Measurements from ENCODE around the gene WDR62.

The WDR62 gene

GRCh38 chr19:36054733-36055686 is at the start of gene WDR62:
TSS of gene WDR62 (plus strand) at chr19:36054897. CDS start at chr19:36054972, 75 bp downstream.
- H3K4me3 Mint-ChIP-seq = peak within 1 kb of the TSS; percentile 95 to 100 (median 96)
- H3K27ac Mint-ChIP-seq = peak within 1 kb of the TSS; percentile 91 to 99 (median 97)
- H3K9me3 Mint-ChIP-seq = no peaks in the 10 kb centered on the region
- no peaks in the 10 kb centered on the region for H3K36me3 Mint-ChIP-seq (ENCODE audit: low read depth)
- no peaks in the 10 kb centered on the region for H3K27me3 Mint-ChIP-seq (ENCODE audit: low read depth)
- peaks cover 49% of the 10 kb centered on the region for H3K4me1 Mint-ChIP-seq
- TF ChIP-seq CTCF (IDR thresholded peaks at IDR 0.05; ENCODE audit: unreplicated experiment in 3 of 3) = peak in 2 of 3 experiments; percentile 2

GRCh38 chr19:36006955-36007354 is 47.7 kb upstream of the WDR62 start:
- H3K4me3 Mint-ChIP-seq = no peak overlapping the region
- no peaks in the 10 kb centered on the region for H3K9me3 Mint-ChIP-seq
- no peak overlapping the region for H3K27ac Mint-ChIP-seq
- peaks cover 9% of the 10 kb centered on the region for H3K4me1 Mint-ChIP-seq
- TF ChIP-seq CTCF (IDR thresholded peaks at IDR 0.05; ENCODE audit: unreplicated experiment in 3 of 3) = no peak
- H3K27me3 Mint-ChIP-seq (ENCODE audit: low read depth) = peaks cover 16% of the 10 kb centered on the region
- peaks cover 9% of the 10 kb centered on the region for H3K36me3 Mint-ChIP-seq (ENCODE audit: low read depth)

- H3K27ac Mint-ChIP-seq = peak within 1 kb of the TSS; percentile 50 to 86 (median 74)
- peaks cover 16% of the 10 kb centered on the region for H3K27me3 Mint-ChIP-seq (ENCODE audit: low read depth)
- no peak for TF ChIP-seq CTCF (IDR thresholded peaks at IDR 0.05; ENCODE audit: unreplicated experiment in 3 of 3)
- peak within 1 kb of the TSS; percentile 79 to 82 (median 81) for H3K4me3 Mint-ChIP-seq
- H3K36me3 Mint-ChIP-seq (ENCODE audit: low read depth) = peaks cover 9% of the 10 kb centered on the region
- H3K9me3 Mint-ChIP-seq = no peaks in the 10 kb centered on the region
- peaks cover 12% of the 10 kb centered on the region for H3K4me1 Mint-ChIP-seq
Observed at GRCh38 chr19:36008336-36008978, 46.2 kb upstream of the WDR62 start, which contains the start of gene SYNE4. TSS of gene SYNE4 (minus strand) at chr19:36008813. CDS start at chr19:36008681, 132 bp downstream.

- Mint-ChIP-seq H3K27ac (peak overlapping the region in 1 of 3 experiments; percentile 57), H3K36me3 (ENCODE audit: low read depth) (peaks cover 8% of the 10 kb centered on the region)
- TF ChIP-seq CTCF (IDR thresholded peaks at IDR 0.05; ENCODE audit: unreplicated experiment in 3 of 3) = no peak
Observed at GRCh38 chr19:36009220-36009619, 45.5 kb upstream of the WDR62 start.

GRCh38 chr19:36009633-36010379 is 44.9 kb upstream of the WDR62 start:
- Mint-ChIP-seq H3K4me1 (peaks cover 26% of the 10 kb centered on the region), H3K36me3 (ENCODE audit: low read depth) (peaks cover 9% of the 10 kb centered on the region), H3K9me3 (no peaks in the 10 kb centered on the region), H3K27ac (peak overlapping the region in 2 of 3 experiments; percentile 26 to 57), H3K4me3 (peak overlapping the region; percentile 76 to 79 (median 76)), H3K27me3 (ENCODE audit: low read depth) (peaks cover 16% of the 10 kb centered on the region)
- TF ChIP-seq CTCF (IDR thresholded peaks at IDR 0.05; ENCODE audit: unreplicated experiment in 3 of 3) = no peak

More at GRCh38 chr19:36009220-36009619, 45.5 kb upstream of the WDR62 start:
- H3K27me3 Mint-ChIP-seq (ENCODE audit: low read depth) = peaks cover 16% of the 10 kb centered on the region
- H3K9me3 Mint-ChIP-seq = no peaks in the 10 kb centered on the region
- H3K4me3 Mint-ChIP-seq = peak overlapping the region; percentile 76 to 82 (median 79)
- peaks cover 20% of the 10 kb centered on the region for H3K4me1 Mint-ChIP-seq

Measured in nephron (organoid).